Pancreas (tissue), 10 donors: Measurements from ENCODE around the gene PCGF3. TPM values are rescaled to one million over a fixed set of nuclear protein-coding genes. Genes with fewer than 3 reads are reported as not detected.

Source experiments
- ATAC-seq, 4 donors: fragments of 200-7000 bp; cut with Tn5 transposase; one replicate each; pipeline versions ENCODE4 v1.8.0 to v1.9.1; 2020; ENCODE audit warnings: mild to moderate bottlenecking in 4 of 4, moderate library complexity in 4 of 4
- DNase-seq, 6 donors: peaks; one replicate each; pipeline ENCODE4 v3.0.0-alpha.2; 2020
- FAIRE-seq: peaks from 2 replicates; lab custom pipeline; 2012; peaks lifted over from hg19 to GRCh38; lab: Jason Lieb, UNC
- H3K27ac ChIP-seq, 4 donors: fragments of 200-600 bp; sonication (generic); 1 replicate in 3 of 4; 2 replicates in 1 of 4; pipeline versions ENCODE4 v1.5.0 to v1.8.0; 2020
- H3K27me3 ChIP-seq, 4 donors: fragments of 200-600 bp; one replicate each; pipeline ENCODE4 v1.8.0; 2021
- H3K36me3 ChIP-seq, 3 donors: fragments of 200-600 bp; sonication (generic) in 1 of 3; one replicate each; pipeline versions ENCODE4 v1.5.0 to v1.8.0; 2020 to 2021
- H3K4me1 ChIP-seq, 3 donors: fragments of 200-600 bp; one replicate each; pipeline ENCODE4 v1.8.0; 2021
- H3K4me3 ChIP-seq, 4 donors: fragments of 200-600 bp; sonication (generic) in 2 of 4; one replicate each; pipeline versions ENCODE4 v1.5.0 to v1.8.0; 2020 to 2021
- H3K9me3 ChIP-seq, 4 donors: fragments of 200-600 bp; one replicate each; pipeline ENCODE4 v1.8.0; 2021
- WGBS, 2 donors: extraction: QIAGEN DNeasy Blood & Tissue Kit; methylation state at CpG; one replicate each; pipeline ENCODE4 v1.1.7; 2013; 5-methylcytosine and 5-hydroxymethylcytosine counted together
- intact Hi-C, 3 donors: fragments of 100-400 bp; cut with DNase I; formaldehyde crosslinking; loops; one replicate each; pipeline versions ENCODE4 v1.11.1 to v1.14.2; 2022
- polyA plus RNA-seq, 2 donors: library from polyadenylated mRNA; stranded (reverse); fragments of 200-250 nt; gene quantifications; one replicate each; pipeline ENCODE4 v1.2.3, GENCODE V29; 2013
- total RNA-seq, 6 donors: library from RNA; stranded (reverse); fragmentation: NEBNext Ultra II Directional in 4 of 6; extraction: Animal tissue kit (Norgen Biotek cat#: 25700) in 4 of 6; gene quantifications; one replicate each; pipeline versions ENCODE4 v1.2.1 to v1.2.4, GENCODE V29; 2021 to 2023
- TF ChIP-seq, protein P1 (sequence below), 4 donors: fragments of 200-600 bp; sonication (generic) in 3 of 4; IDR thresholded peaks; one replicate each; pipeline versions ENCODE4 v1.5.0 to v1.8.0; 2021; ENCODE audit warnings: antibody characterized with exemption in 4 of 4
- donor health status: healthy with polysubstance abuse.
- donor health status: DM: no; HTN: no; CAD: no; lungs with moderate emphysema.
- donor health status: DM: no; HTN: no; CAD: no.
- donor health status: control.
- donor health status: control.
- donor health status: Bipolar disorder and iron deficiency.
- donor health status: DM: yes; HTN: yes; CAD: no.
- donor health status: DM: no; HTN: no; CAD: no.
- donor health status: DM: no; HTN: no; CAD: no.
- donor health status: DM: yes; HTN: yes; CAD: no.

The PCGF3 gene
- total and polyA plus RNA-seq, 8 donors, result 12.3 to 66.8 (median 17.7) TPM

DNA sequence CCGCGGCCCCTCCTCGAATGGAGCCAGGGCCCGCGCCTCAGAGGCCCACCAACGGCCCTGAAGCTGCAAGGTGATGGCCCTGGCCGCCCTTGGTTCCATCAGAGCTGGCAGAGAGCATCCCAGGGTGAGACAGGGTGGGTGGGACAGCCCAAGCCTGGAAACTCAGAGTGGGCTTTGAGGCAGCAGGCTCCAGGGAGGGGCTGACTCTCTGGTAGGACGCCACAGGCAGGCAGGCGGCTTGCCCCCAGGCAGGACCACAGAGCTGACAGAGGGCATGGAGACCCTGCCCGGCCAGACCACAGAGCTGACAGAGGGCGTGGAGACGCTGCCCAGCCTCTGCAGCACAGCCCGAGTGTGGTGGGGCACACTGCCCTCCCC, 26.5 kb upstream of the PCGF3 start:
- TF ChIP-seq, protein P1, sequence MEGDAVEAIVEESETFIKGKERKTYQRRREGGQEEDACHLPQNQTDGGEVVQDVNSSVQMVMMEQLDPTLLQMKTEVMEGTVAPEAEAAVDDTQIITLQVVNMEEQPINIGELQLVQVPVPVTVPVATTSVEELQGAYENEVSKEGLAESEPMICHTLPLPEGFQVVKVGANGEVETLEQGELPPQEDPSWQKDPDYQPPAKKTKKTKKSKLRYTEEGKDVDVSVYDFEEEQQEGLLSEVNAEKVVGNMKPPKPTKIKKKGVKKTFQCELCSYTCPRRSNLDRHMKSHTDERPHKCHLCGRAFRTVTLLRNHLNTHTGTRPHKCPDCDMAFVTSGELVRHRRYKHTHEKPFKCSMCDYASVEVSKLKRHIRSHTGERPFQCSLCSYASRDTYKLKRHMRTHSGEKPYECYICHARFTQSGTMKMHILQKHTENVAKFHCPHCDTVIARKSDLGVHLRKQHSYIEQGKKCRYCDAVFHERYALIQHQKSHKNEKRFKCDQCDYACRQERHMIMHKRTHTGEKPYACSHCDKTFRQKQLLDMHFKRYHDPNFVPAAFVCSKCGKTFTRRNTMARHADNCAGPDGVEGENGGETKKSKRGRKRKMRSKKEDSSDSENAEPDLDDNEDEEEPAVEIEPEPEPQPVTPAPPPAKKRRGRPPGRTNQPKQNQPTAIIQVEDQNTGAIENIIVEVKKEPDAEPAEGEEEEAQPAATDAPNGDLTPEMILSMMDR (IDR thresholded peaks at IDR 0.05), result no peak
- H3K4me3 ChIP-seq, result no peak overlapping the region
- no peak for FAIRE-seq
- no peak for ATAC-seq
- peaks cover 0 to 7% (median 4%) of the 10 kb centered on the region in 3 donors for H3K4me1 ChIP-seq
- 75 to 87% methylated on average over 13 of the region's 13 CpGs for WGBS, 2 donors
- no peaks in the 10 kb centered on the region for H3K27me3 ChIP-seq
- no peak overlapping the region for H3K27ac ChIP-seq
- intact Hi-C loops, result no loop called here
- no peaks in the 10 kb centered on the region for H3K36me3 ChIP-seq
- no peaks in the 10 kb centered on the region for H3K9me3 ChIP-seq
- DNase-seq, result peak in 1 of 6 donors; percentile 38

DNA sequence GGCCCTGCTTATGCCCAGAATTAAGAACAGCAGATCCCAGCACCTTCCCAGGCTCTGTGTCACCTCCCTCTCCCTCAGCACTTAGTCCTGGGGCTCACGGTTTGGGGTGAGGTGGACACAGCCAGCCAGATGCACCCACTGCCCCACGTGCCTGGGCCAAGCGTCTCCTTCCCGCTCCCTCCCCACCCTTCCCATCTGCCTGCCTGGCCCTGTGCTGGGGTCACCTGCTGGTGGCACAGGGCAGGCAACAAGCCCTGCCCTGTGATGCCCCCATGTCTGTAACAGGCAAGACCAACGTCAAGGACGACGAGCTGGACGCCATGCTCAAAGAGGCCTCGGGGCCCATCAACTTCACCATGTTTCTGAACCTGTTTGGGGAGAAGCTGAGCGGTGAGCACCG, 26.0 kb upstream of the PCGF3 start:
- intact Hi-C loops, result no loop called here

DNA sequence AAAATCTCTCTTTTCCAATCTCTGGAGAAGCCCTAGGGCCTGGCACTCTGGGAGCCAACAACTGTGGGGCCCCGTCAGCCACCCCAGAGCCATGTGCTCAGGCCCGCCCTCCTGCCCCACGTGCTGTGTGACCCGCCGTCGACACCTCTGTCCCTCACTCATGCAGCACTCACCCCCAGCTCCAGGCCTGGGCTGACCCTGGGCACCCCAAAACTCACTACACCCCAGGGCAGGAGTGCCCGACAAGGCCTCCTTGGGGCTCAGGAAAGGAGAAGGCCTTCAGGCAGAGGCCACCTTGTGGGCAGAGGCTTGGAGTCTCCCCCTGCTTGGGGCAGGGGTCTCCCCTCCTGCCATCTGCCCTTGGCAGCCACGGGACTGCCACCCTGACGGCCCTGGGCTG, 25.5 kb upstream of the PCGF3 start:
- FAIRE-seq (no peak), ATAC-seq (no peak), DNase-seq (peak in 1 of 6 donors; percentile 33)
- WGBS, 2 donors, result 79 to 86% methylated on average over 9 of the region's 9 CpGs
- Histone ChIP-seq H3K4me3 (no peak overlapping the region), H3K9me3 (no peaks in the 10 kb centered on the region), H3K4me1 (peaks cover 0 to 6% (median 4%) of the 10 kb centered on the region in 3 donors), H3K36me3 (no peaks in the 10 kb centered on the region), H3K27me3 (no peaks in the 10 kb centered on the region), H3K27ac (no peak overlapping the region)
- intact Hi-C loops, result no loop called here
- TF ChIP-seq, protein P1 (IDR thresholded peaks at IDR 0.05), result no peak

More for the DNA sequence above, 26.0 kb upstream of the PCGF3 start:
- Histone ChIP-seq H3K27ac (no peak overlapping the region), H3K4me3 (no peak overlapping the region), H3K36me3 (no peaks in the 10 kb centered on the region), H3K9me3 (no peaks in the 10 kb centered on the region), H3K4me1 (peaks cover 0 to 7% (median 4%) of the 10 kb centered on the region in 3 donors), H3K27me3 (no peaks in the 10 kb centered on the region)
- TF ChIP-seq, protein P1 (IDR thresholded peaks at IDR 0.05), result no peak
- ATAC-seq (no peak), DNase-seq (peak in 1 of 6 donors; percentile 18), FAIRE-seq (no peak)
- WGBS, 2 donors, result 73 to 85% methylated on average over 11 of the region's 11 CpGs

DNA sequence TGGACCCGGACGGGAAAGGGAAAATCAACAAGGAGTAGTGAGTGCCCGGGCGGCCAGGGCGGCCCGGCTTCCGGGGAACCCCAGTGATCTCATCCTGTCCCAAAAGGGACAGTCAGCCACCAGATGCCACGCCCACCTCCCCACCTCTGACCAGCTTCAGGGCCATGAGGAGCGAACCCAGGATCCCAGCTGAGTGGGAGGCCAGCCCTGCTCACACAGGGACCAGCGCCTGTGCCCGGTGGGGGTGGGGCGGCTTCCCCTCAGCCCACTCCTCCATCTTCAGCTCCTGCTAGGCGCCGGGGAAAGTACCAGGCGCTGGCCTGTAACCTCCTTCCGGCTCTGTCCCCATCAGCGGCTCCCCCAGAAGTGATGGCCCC, 25.1 kb upstream of the PCGF3 start:
- TF ChIP-seq, protein P1 (IDR thresholded peaks at IDR 0.05), result no peak
- Histone ChIP-seq H3K9me3 (no peaks in the 10 kb centered on the region), H3K27ac (no peak overlapping the region), H3K36me3 (no peaks in the 10 kb centered on the region), H3K4me3 (peak overlapping the region in 1 of 4 donors; percentile 44), H3K27me3 (no peaks in the 10 kb centered on the region), H3K4me1 (peaks cover 0 to 2% (median 0%) of the 10 kb centered on the region in 3 donors)
- DNase-seq (peak in 2 of 6 donors; percentile 53 to 62), FAIRE-seq (no peak), ATAC-seq (no peak)
- intact Hi-C loops, result no loop called here
- 72 to 73% methylated on average over 17 of the region's 17 CpGs for WGBS, 2 donors

DNA sequence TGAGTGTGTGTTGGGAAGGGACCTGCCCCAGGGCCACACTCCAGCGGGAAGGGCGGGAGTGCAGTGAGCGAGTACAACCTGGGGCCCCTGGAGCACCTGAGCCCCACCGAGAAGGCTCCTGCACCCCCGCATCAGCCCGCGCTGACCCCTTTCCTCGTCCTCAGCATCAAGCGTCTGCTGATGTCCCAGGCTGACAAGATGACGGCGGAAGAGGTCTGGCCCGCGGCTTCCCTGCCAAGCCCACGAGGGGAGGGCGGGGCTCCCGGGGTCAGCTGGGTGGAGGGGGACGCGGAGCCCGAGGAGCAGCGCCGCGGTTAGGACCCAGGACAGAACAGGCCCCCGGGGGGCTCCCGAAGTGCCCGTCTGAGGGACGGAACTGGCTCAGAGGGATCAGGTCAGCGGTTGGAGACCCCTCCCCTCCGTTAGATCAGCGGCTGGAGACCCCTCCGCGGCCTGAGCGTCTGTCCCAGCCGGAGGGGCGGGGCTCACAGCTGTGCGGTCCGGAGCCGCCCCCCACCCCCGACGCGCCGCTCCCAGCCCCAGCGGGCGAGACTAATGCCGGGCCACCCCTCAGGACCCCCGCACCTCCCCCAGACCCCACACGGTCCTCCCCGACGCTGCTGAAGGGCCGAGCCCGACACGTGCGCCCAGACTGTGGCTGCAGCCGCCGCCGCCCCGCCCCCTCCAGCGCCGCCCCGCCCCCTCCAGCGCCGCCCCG, 24.5 kb upstream of the PCGF3 start:
- Histone ChIP-seq H3K27ac (no peak overlapping the region), H3K27me3 (no peaks in the 10 kb centered on the region), H3K4me3 (peak overlapping the region in 3 of 4 donors; percentile 18 to 44 (median 34)), H3K4me1 (no peaks in the 10 kb centered on the region), H3K9me3 (no peaks in the 10 kb centered on the region), H3K36me3 (no peaks in the 10 kb centered on the region)
- peak in 3 of 6 donors; percentile 65 to 83 (median 73) for DNase-seq
- intact Hi-C loops, result no loop called here
- FAIRE-seq, result no peak
- peak; percentile 11 to 47 (median 36) for ATAC-seq
- WGBS, 2 donors, result 18 to 21% methylated on average over 39 to 56 of the region's 62 CpGs
- TF ChIP-seq, protein P1 (IDR thresholded peaks at IDR 0.05), result no peak
